Skeletal muscle satellite cell (primary cell): ENCODE data around the gene NGEF.

Experiments
- H3K27me3 ChIP-seq: 2 replicates; pipeline ENCODE4 v1.7.0; 2013; ENCODE audit warnings: low read length; ENCODE audit not compliant: control insufficient read depth, insufficient read depth
- H3K36me3 ChIP-seq: 2 replicates; pipeline ENCODE4 v1.7.0; 2013; ENCODE audit warnings: mild to moderate bottlenecking, control low read depth, low read length; ENCODE audit not compliant: insufficient read depth
- H3K4me1 ChIP-seq: 2 replicates; pipeline ENCODE4 v1.7.0; 2013; ENCODE audit warnings: low read length; ENCODE audit not compliant: control insufficient read depth, insufficient read depth
- H3K4me2 ChIP-seq: 2 replicates; pipeline ENCODE4 v1.7.0; 2013; ENCODE audit warnings: mild to moderate bottlenecking, low read length
- H3K4me3 ChIP-seq: 2 replicates; pipeline ENCODE4 v1.7.0; 2013; ENCODE audit warnings: low read length
- H3K9ac ChIP-seq: 2 replicates; pipeline ENCODE4 v1.7.0; 2013; ENCODE audit warnings: mild to moderate bottlenecking, low read depth, low read length, moderate library complexity
- H3K9me3 ChIP-seq: replicated peaks from 2 replicates; pipeline ENCODE4 v1.7.0; 2013; ENCODE audit warnings: mild to moderate bottlenecking, control low read depth, low read length

The NGEF gene

DNA sequence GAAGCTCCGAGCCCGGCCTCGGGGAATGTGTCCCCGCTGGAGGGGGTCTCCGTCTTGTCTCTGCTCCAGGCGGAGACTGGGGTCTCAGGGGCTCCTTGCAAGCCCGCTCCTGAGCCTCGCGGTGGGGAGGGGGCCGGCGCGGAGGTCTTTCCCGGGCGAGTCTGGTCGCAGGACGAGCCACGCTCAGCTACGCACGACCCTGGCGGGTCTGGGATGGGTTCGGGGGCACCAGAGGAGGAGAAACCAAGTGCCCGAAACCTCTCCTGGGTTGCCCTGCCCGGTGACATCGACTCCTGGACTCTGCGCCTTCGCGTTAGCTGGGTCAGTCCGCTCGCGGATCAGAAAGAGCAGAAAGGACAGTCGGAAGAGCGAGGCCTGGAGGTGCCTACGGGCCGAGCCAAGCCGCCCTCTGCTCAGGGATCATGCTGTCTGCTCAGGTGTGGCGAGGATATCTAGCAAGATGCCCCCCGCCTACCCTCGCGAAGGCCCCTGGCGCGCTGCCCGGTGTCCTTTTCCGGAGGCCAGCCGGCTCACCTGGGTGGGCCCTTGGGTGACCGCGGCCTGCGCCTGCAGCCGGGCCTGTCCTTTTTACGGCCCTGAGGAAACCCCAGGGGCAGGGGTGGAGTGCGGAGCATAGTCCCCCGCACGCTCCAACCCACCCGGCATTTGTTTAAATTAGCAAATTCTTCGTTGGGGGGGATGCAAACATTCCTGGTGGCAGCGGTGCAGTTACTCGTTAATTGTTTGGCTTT, 84.3 kb downstream of the NGEF start:
- Histone ChIP-seq H3K27me3 (peaks cover 61% of the 10 kb centered on the region), H3K4me3 (no peak overlapping the region)

DNA sequence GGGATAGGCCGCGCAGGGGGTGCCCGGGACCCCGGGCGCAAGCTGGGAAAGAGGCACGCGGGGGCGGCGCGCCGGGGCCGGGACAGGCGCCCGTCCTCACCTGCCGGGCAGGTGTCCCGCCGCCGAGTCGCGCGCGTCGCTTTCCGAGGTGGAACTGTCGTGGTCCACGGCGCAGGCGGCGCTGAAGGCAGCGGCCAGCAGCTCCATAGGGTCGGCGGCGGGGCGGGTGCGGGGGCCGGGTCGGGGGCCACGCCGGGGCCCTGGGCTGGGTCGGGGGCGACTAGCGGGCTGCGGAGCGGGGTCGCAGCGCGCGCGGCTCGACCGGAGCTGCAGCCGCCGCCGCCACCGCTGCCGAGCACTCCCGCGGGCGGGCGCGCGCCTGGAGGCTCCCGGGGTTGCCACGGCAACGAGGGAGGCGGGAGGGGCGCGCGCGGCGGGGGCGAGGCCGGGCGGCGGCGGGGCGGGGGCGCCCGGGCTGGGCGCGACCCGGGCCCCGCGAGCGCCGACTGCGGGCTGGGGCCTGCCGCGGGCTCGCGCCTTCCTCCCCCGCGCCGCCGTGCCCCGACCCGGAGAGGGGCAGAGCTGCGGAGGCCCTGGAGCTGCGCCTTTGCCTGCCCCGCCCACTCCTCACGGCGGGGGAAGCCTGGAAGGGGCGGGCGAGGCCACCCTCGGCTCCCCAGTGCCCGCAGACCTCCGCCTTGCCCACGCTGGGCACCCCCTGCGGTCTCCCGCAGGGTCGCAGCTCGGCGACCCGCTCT, 85.1 kb downstream of the NGEF start:
- H3K4me1 ChIP-seq = peaks cover 4% of the 10 kb centered on the region
- peak overlapping the region; percentile 59 for H3K4me2 ChIP-seq
- H3K9ac ChIP-seq = no peak overlapping the region
- H3K36me3 ChIP-seq = no peaks in the 10 kb centered on the region
- H3K27me3 ChIP-seq = peaks cover 61% of the 10 kb centered on the region
- no peak overlapping the region for H3K4me3 ChIP-seq
- no peaks in the 10 kb centered on the region for H3K9me3 ChIP-seq

More for the DNA sequence above, 84.3 kb downstream of the NGEF start:
- H3K4me1 ChIP-seq = peaks cover 4% of the 10 kb centered on the region
- H3K9me3 ChIP-seq = no peaks in the 10 kb centered on the region
- no peak overlapping the region for H3K9ac ChIP-seq
- H3K36me3 ChIP-seq = no peaks in the 10 kb centered on the region
- H3K4me2 ChIP-seq = peak overlapping the region; percentile 59

DNA sequence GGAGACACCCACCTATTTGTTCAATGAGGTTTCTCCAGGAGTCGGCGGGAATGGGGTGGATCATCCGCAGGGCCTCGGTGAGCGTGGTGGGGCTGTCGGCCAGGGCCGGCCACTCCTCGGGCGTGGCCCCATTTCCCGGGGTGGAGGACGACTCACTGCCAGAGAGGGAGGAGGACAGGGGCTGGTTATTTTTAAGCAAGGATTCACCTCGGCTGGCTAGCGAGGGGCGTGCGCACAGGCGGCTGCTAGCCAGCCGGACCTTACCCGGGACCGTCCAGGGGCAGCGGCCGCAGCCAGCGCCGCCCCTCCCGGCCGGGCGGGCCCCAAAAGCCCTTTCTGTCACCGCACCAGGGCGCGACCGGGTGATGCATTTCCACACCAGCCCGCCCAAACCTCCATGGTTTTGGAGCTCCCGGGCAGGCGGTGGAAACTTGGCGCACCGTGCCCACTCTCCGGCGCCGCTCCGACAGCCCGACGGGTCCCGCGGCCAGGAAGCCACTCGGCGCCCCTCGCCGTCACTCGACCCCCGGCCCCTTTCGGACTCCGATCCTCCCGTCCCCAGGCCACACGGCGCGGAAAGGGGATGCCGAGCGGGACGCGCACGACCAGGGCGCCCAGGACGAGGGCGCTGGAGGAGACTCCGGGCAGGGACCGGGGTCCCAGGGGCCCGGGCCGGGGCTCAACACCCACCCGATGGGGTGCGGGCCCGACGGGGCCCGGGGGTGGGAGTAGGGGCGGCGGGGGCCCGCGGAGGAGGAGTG, 85.8 kb downstream of the NGEF start:
- peak overlapping the region; percentile 56 for H3K4me3 ChIP-seq
- H3K9ac ChIP-seq = no peak overlapping the region
- peaks cover 61% of the 10 kb centered on the region for H3K27me3 ChIP-seq

DNA sequence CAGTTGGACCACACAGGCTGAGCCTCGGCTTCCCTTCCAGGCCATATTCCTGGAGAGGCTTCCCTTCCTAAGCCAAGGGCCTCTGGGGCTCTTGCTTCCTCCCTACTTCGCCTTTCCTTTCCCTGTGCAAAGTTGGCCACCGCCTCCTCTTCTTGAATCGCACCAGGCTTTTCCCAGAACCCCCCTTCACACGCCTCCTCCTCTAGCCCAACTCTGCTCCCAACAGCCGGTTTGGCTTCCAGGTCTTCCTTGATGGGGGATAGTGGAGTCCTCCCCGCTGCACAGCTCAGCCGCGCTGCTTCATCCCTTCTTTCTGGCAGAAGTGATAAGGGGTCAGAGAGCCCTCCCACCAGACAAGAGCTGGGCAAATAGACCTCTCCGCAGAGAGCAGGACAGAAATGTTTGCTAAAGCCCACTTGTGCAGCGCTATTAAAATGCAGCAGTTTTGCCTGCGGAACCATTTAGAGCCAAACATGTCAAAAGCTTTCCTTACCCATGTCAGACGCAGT, 86.6 kb downstream of the NGEF start:
- H3K9me3 ChIP-seq = no peaks in the 10 kb centered on the region
- H3K4me1 ChIP-seq = peaks cover 4% of the 10 kb centered on the region
- no peak overlapping the region for H3K4me2 ChIP-seq
- no peak overlapping the region for H3K4me3 ChIP-seq
- no peak overlapping the region for H3K9ac ChIP-seq
- H3K27me3 ChIP-seq = peaks cover 57% of the 10 kb centered on the region
- H3K36me3 ChIP-seq = no peaks in the 10 kb centered on the region

More for the DNA sequence above, 85.8 kb downstream of the NGEF start:
- H3K36me3 ChIP-seq = no peaks in the 10 kb centered on the region
- no peaks in the 10 kb centered on the region for H3K9me3 ChIP-seq
- peaks cover 4% of the 10 kb centered on the region for H3K4me1 ChIP-seq
- peak overlapping the region; percentile 69 for H3K4me2 ChIP-seq

DNA sequence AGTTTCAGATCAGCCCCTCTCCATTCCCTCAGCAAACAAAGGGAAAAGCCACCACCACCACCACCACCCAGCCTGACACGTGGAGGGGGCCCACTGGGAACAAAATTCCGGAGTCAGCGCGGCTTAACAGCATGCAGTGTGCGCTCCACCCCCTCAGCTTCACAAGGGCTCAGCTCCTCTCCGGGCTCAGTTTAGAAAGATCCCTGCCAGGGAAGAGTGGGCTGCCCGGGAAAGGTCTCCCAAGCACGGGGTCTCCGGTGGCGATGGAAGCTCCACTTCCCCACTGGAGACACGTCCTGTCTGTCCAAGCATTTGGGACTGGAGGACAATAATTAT, 87.3 kb downstream of the NGEF start:
- peaks cover 57% of the 10 kb centered on the region for H3K27me3 ChIP-seq
- H3K9me3 ChIP-seq = no peaks in the 10 kb centered on the region
- no peak overlapping the region for H3K4me2 ChIP-seq
- no peak overlapping the region for H3K9ac ChIP-seq
- no peaks in the 10 kb centered on the region for H3K36me3 ChIP-seq
- no peak overlapping the region for H3K4me3 ChIP-seq
- peaks cover 4% of the 10 kb centered on the region for H3K4me1 ChIP-seq

DNA sequence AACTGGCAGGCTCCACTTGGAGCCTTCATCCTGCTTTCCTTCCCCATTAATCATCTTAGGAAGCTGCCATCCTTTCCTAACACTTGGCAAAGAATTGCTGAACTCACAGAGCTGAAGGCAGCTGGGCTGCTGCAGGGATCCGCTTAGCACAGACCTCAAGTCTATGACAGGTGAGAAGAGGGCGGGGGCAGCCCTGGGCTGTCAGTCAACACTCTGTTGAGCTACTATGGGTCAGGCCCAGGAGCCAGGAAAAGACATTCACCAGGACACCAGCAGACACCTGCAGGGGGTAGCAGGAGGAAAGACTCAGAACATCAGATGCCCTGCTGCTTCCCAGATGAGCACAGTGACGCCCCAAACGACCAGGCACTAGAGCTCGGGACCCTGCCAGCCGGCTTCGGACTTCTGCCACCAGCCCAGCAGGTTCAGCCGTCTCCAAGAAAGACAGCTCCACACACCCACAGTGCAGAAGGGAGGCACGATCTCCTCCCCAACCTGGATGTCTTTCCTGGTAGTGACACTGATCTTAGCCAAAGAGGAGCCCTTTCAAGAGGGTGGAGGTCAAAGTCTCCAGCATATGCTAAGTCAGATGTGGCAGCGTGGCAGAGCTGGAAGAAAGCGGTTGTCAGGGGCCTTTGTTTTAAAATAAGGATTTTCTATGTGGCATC, 87.8 kb downstream of the NGEF start:
- H3K36me3 ChIP-seq = no peaks in the 10 kb centered on the region
- peaks cover 4% of the 10 kb centered on the region for H3K4me1 ChIP-seq
- H3K9ac ChIP-seq = no peak overlapping the region
- no peaks in the 10 kb centered on the region for H3K9me3 ChIP-seq
- no peak overlapping the region for H3K4me2 ChIP-seq
- peaks cover 58% of the 10 kb centered on the region for H3K27me3 ChIP-seq
- H3K4me3 ChIP-seq = no peak overlapping the region

DNA sequence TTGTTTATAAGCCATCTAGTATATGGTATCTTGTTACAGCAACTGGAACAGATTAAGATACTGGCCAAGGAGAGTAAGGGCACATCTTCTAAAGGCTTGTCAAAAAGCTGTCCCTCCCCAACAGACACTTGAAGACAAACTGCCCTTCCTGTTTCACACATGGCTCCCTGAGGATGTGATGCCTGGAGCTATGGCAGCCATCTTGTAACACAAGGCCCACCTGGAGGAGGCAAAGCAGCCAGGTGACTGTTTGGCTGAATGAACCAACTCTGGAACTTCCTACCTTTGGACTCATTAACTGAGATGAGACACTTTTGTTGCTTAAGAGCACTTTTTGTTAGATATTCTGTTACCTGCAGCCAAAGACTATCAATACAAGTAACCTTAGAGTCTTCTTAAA, 88.6 kb downstream of the NGEF start:
- Histone ChIP-seq H3K4me1 (peaks cover 4% of the 10 kb centered on the region), H3K27me3 (peaks cover 60% of the 10 kb centered on the region), H3K36me3 (no peaks in the 10 kb centered on the region), H3K9me3 (no peaks in the 10 kb centered on the region), H3K9ac (no peak overlapping the region), H3K4me3 (no peak overlapping the region), H3K4me2 (no peak overlapping the region)

DNA sequence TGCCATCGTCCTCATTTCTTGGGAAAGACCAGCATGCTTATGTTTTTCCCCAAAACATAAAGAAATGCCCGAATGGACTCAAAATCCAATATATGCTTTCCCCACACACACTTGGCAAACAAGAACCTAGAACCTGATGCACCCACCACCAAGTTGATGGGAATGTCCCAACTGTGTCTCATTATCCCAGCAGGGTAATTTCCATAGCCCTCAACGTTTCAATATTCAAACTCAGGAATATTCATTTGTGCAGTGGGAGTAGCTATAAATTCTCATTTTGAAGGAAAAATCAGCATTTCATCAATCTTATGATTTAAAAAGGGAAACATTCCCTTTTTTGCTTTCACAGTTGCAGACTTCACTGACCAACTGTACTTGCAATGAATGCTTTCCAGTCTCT, 92.3 kb downstream of the NGEF start:
- H3K27me3 ChIP-seq = peaks cover 44% of the 10 kb centered on the region
- H3K4me1 ChIP-seq = no peaks in the 10 kb centered on the region
- no peaks in the 10 kb centered on the region for H3K36me3 ChIP-seq
- H3K9ac ChIP-seq = no peak overlapping the region
- no peak overlapping the region for H3K4me3 ChIP-seq
- no peaks in the 10 kb centered on the region for H3K9me3 ChIP-seq
- H3K4me2 ChIP-seq = no peak overlapping the region

DNA sequence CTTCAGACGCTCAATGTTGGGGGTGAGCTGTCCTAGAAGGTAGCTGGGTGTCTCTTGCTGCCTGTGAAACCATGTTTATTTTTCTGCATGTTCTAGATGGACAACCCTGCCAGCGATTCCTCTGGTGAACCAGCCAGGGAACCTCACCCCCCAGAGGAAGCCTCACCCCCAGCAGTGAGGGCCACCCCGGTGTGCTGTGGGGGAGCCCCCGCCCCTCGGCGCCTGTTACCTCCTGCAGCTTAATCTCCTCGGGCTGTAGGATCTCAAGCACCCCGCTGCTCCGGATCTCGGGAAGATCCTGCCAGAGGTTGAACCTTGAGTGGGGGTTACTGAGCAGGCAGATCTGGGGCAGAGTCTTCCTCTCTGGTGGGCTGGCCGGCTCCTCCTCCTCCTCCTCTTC, 93.0 kb downstream of the NGEF start:
- H3K36me3 ChIP-seq = no peaks in the 10 kb centered on the region
- no peaks in the 10 kb centered on the region for H3K9me3 ChIP-seq
- H3K4me3 ChIP-seq = no peak overlapping the region
- no peak overlapping the region for H3K9ac ChIP-seq
- H3K4me1 ChIP-seq = no peaks in the 10 kb centered on the region
- H3K27me3 ChIP-seq = peaks cover 40% of the 10 kb centered on the region
- H3K4me2 ChIP-seq = no peak overlapping the region

DNA sequence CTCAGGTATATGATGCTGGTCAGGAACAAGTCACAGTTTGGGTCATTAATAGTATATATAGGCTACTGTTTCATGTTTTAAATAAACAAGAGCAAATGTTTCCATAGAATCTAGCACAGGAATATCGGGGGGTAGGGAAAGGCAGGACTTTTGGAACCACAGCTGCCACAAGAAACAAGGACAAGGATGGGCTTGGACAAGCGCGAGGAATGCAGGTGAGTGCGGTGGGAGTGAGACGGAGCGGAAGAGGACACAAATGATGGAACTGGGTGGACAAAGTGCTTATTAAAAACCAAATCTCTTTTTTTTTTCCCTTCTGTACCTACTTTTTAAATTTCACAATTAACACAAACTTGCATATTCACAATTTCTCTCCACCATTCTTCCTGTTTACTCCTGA, 93.9 kb downstream of the NGEF start:
- H3K36me3 ChIP-seq = no peaks in the 10 kb centered on the region
- H3K4me3 ChIP-seq = no peak overlapping the region
- H3K9ac ChIP-seq = no peak overlapping the region
- H3K4me2 ChIP-seq = no peak overlapping the region
- no peaks in the 10 kb centered on the region for H3K4me1 ChIP-seq
- no peaks in the 10 kb centered on the region for H3K9me3 ChIP-seq
- peaks cover 34% of the 10 kb centered on the region for H3K27me3 ChIP-seq

DNA sequence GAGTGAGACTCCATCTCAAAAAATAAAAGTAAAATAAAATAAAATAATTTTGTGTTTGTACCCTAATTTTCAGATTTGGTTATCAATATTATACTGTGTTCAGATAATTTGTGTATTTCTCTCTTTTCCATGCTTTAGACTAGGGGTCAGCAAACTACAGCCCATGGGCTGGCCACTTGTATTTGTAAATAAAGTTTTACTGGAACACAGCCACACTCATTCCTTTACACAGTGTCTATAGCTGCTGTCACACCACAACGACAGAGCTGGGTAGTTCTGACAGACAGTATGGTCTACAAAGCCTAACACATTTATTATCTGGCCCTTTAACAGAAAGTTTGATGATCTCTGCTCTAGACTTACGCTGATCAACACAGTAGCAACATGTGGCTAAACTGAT, 99.2 kb downstream of the NGEF start:
- peaks cover 26% of the 10 kb centered on the region for H3K27me3 ChIP-seq
- no peak overlapping the region for H3K4me2 ChIP-seq
- no peaks in the 10 kb centered on the region for H3K36me3 ChIP-seq
- no peak overlapping the region for H3K4me3 ChIP-seq
- H3K9me3 ChIP-seq = peaks cover 3% of the 10 kb centered on the region
- H3K9ac ChIP-seq = no peak overlapping the region
- H3K4me1 ChIP-seq = no peaks in the 10 kb centered on the region
